Measurements from ENCODE around the gene KCNK3. TPM values are rescaled to one million over a fixed set of nuclear protein-coding genes. Genes with fewer than 3 reads are reported as not detected.

KCNK3 gene
- total and polyA plus RNA-seq, 2 donors (not counting 1 experiment from before 2014, with no cell fraction given) = not detected

DNA sequence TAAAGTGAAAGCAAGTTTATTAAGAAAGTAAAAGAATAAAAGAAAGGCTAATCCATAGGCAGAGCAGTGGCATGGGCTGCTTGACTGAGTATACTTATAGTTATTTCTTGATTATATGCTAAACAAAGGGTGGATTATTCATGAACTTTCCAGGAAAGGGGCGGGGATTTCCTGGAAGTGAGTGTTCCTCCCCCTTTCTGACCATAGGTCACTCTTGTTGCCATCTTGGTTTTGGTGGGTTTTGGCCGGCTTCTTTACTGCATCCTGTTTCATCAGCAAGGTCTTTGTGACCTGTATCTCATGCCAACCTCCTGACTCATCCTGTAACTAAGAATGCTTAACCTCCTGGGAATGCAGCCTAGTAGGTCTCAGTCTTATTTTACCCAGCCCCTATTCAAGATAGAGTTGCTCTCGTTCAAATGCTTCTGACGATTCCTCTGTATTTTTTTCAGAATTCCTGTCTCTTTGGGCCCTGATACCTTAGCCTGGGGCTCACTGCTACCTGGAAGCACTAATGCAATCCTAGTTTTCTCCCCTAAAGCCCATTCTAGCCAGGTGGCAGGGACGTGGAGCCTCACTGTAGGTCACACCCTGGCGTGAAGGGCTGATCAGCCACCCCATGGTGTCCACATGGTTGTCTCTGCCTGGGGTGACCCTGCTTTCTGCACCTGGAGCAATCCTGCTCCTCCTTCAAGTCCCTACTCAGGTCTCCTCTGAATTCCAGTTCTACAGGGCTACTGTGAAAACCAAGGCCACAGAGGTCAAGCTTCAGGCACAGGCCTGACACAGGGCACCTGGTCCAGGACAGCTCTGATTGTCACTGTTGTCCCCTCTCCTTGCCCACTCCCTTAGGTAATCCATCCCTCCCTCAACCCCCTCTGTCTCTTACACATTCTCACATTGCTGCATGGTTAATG, 65.6 kb downstream of the KCNK3 start:
- peaks cover 0 to 8% of the 10 kb centered on the region in 2 donors for H3K4me1 ChIP-seq (ENCODE audit: control insufficient read depth in 2 of 2, insufficient read depth in 2 of 2, low read length in 2 of 2)
- no peak overlapping the region for H3K4me2 ChIP-seq (replicated peaks; ENCODE audit: low read depth, low read length, poor library complexity, severe bottlenecking)
- ChIA-PET POLR2A (no interaction called here), CTCF (no interaction called here)
- peaks cover 2% of the 10 kb centered on the region for H3K79me2 ChIP-seq (ENCODE audit: control insufficient read depth, insufficient read depth, low read length)
- H3K27me3 Mint-ChIP-seq = no peaks in the 10 kb centered on the region
- H3K4me1 Mint-ChIP-seq = peaks cover 7% of the 10 kb centered on the region
- no peaks in the 10 kb centered on the region for H3K9me3 Mint-ChIP-seq (ENCODE audit: insufficient read depth)
- no peak overlapping the region for H3K9ac ChIP-seq (ENCODE audit: low read length)
- no peaks in the 10 kb centered on the region for H3K27me3 ChIP-seq (replicated peaks in 1 of 4; ENCODE audit: control extremely low read depth in 1 of 4, control insufficient read depth in 3 of 4, insufficient read depth in 4 of 4, low read length in 3 of 4)
- no peaks in the 10 kb centered on the region for H3K36me3 ChIP-seq (replicated peaks in 1 of 2; ENCODE audit: control extremely low read depth in 1 of 2, control insufficient read depth in 1 of 2, extremely low read depth in 1 of 2, insufficient read depth in 2 of 2, low read length in 1 of 2)
- TF ChIP-seq, protein P1, sequence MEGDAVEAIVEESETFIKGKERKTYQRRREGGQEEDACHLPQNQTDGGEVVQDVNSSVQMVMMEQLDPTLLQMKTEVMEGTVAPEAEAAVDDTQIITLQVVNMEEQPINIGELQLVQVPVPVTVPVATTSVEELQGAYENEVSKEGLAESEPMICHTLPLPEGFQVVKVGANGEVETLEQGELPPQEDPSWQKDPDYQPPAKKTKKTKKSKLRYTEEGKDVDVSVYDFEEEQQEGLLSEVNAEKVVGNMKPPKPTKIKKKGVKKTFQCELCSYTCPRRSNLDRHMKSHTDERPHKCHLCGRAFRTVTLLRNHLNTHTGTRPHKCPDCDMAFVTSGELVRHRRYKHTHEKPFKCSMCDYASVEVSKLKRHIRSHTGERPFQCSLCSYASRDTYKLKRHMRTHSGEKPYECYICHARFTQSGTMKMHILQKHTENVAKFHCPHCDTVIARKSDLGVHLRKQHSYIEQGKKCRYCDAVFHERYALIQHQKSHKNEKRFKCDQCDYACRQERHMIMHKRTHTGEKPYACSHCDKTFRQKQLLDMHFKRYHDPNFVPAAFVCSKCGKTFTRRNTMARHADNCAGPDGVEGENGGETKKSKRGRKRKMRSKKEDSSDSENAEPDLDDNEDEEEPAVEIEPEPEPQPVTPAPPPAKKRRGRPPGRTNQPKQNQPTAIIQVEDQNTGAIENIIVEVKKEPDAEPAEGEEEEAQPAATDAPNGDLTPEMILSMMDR (IDR thresholded peaks at IDR 0.05) = no peak
- TF ChIP-seq EZH2 (IDR thresholded peaks at IDR 0.05; ENCODE audit: borderline replicate concordance, insufficient read depth, low read depth, low read length, poor library complexity, severe bottlenecking) = no peak
- no peak overlapping the region for H3K27ac Mint-ChIP-seq
- ATAC-seq (ENCODE audit: low read depth) = no peak
- peak overlapping the region; percentile 2 for H2AFZ ChIP-seq (ENCODE audit: insufficient read depth, low read depth, low read length, poor library complexity, severe bottlenecking)
- no peak overlapping the region for H3K27ac ChIP-seq (ENCODE audit: low read length in 2 of 2)
- no peak overlapping the region for H3K4me3 Mint-ChIP-seq
- H4K20me1 ChIP-seq (ENCODE audit: control insufficient read depth, insufficient read depth, low read length, poor library complexity, severe bottlenecking) = no peaks in the 10 kb centered on the region
- H3K4me3 ChIP-seq (ENCODE audit: control extremely low read depth in 1 of 5, extremely low read depth in 1 of 5, insufficient read depth in 1 of 5, low read depth in 2 of 5, low read length in 4 of 5) = no peak overlapping the region
- intact Hi-C loops (cut with micrococcal nuclease) = no loop called here
- no peaks in the 10 kb centered on the region for H3K9me3 ChIP-seq (ENCODE audit: control extremely low read depth in 1 of 3, control insufficient read depth in 2 of 3, insufficient read depth in 1 of 3, low read length in 2 of 3)
- no peak for DNase-seq
- 90% methylated on average over 4 of the region's 6 CpGs for WGBS (ENCODE audit: insufficient coverage)

DNA sequence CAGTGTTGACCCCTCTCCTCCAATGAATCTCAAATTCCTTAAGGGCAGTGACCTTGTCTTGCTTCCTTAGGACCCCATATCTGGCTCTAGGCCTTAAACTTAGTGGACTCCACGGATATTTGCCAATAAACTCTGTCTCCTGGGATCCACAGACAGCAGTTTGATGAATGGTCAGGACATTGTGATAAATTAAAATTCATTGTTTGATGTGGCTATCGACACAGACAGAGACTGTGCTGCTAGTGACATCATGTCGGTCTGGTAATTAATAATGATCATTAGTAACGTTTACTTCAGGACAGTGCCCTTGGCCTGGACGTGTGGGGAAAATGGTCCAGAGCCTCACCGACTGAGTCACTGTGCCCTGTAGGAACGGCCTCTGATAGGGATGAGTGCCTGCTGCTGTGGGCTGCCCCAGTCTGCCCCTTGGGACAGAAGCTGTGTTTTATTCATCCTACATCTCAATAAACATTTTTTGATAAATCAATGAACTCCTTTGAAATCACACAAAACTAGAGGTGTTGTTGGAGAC, 66.3 kb downstream of the KCNK3 start:
- no peak overlapping the region for H3K27ac Mint-ChIP-seq
- Histone ChIP-seq H3K4me2 (replicated peaks; ENCODE audit: low read depth, low read length, poor library complexity, severe bottlenecking) (no peak overlapping the region), H4K20me1 (ENCODE audit: control insufficient read depth, insufficient read depth, low read length, poor library complexity, severe bottlenecking) (no peaks in the 10 kb centered on the region), H3K27ac (ENCODE audit: low read length in 2 of 2) (no peak overlapping the region), H2AFZ (ENCODE audit: insufficient read depth, low read depth, low read length, poor library complexity, severe bottlenecking) (no peak overlapping the region), H3K27me3 (replicated peaks in 1 of 4; ENCODE audit: control extremely low read depth in 1 of 4, control insufficient read depth in 3 of 4, insufficient read depth in 4 of 4, low read length in 3 of 4) (no peaks in the 10 kb centered on the region), H3K4me1 (ENCODE audit: control insufficient read depth in 2 of 2, insufficient read depth in 2 of 2, low read length in 2 of 2) (peaks cover 5 to 15% of the 10 kb centered on the region in 2 donors), H3K36me3 (replicated peaks in 1 of 2; ENCODE audit: control extremely low read depth in 1 of 2, control insufficient read depth in 1 of 2, extremely low read depth in 1 of 2, insufficient read depth in 2 of 2, low read length in 1 of 2) (no peaks in the 10 kb centered on the region), H3K9me3 (ENCODE audit: control extremely low read depth in 1 of 3, control insufficient read depth in 2 of 3, insufficient read depth in 1 of 3, low read length in 2 of 3) (no peaks in the 10 kb centered on the region), H3K79me2 (ENCODE audit: control insufficient read depth, insufficient read depth, low read length) (peaks cover 10% of the 10 kb centered on the region), H3K4me3 (ENCODE audit: control extremely low read depth in 1 of 5, extremely low read depth in 1 of 5, insufficient read depth in 1 of 5, low read depth in 2 of 5, low read length in 4 of 5) (no peak overlapping the region), H3K9ac (ENCODE audit: low read length) (no peak overlapping the region)
- TF ChIP-seq, protein P1 (IDR thresholded peaks at IDR 0.05) = no peak
- intact Hi-C loops (cut with micrococcal nuclease) = no loop called here
- DNase-seq (no peak), ATAC-seq (ENCODE audit: low read depth) (no peak)
- POLR2A ChIA-PET = no interaction called here
- 95% methylated on average over 6 of the region's 7 CpGs for WGBS (ENCODE audit: insufficient coverage)
- CTCF ChIA-PET = no interaction called here
- H3K4me3 Mint-ChIP-seq = no peak overlapping the region
- peaks cover 9% of the 10 kb centered on the region for H3K4me1 Mint-ChIP-seq
- H3K9me3 Mint-ChIP-seq (ENCODE audit: insufficient read depth) = no peaks in the 10 kb centered on the region
- no peaks in the 10 kb centered on the region for H3K27me3 Mint-ChIP-seq

All from B cell (primary cell).